HCT116 (cell line): ENCODE data around the gene EML4. TPM values are rescaled to one million over a fixed set of nuclear protein-coding genes. Genes with fewer than 3 reads are reported as not detected.

Experiments
- ATAC-seq: fragments of 200-7000 bp; cut with Tn5 transposase; 2 replicates; pipeline ENCODE4 v1.9.1; 2020; ENCODE audit warnings: mild to moderate bottlenecking, moderate library complexity
- BruUV-seq: library from RNA; stranded (reverse); fragments of 400-500 nt; replicated peaks from 2 replicates; lab custom pipeline; 2021; lab: Mats Ljungman, UMichigan
- CTCF ChIA-PET: fragments of 300-600 bp; sonication (Branson Sonifier 250); formaldehyde crosslinking; loops from one replicate; lab custom pipeline; 2021; ENCODE audit warnings: antibody characterized with exemption; lab: Charles Lee
- POLR2A ChIA-PET: fragments of 300-600, 350-600 bp; sonication (Branson Sonifier 250); formaldehyde crosslinking; loops from one replicate; lab custom pipeline; 2021; ENCODE audit warnings: antibody characterized with exemption; lab: Charles Lee
- RAD21 ChIA-PET, 2 experiments: fragments of 300-600 bp; sonication (Branson Sonifier 250); formaldehyde crosslinking; loops; one replicate each; lab custom pipeline; 2023; ENCODE audit warnings: low total read pairs in 2 of 2; ENCODE audit not compliant: uncharacterized antibody in 2 of 2, unreplicated experiment in 2 of 2, low non-redundant PET in 1 of 2; lab: Charles Lee
- DNase-seq: peaks from one replicate; pipeline ENCODE4 v3.0.0-alpha.2; 2010; ENCODE audit warnings: low read depth, low spot score
- H2AFZ ChIP-seq: fragments of 200-600 bp; shearing (Covaris generic), sonication (generic); 2 replicates; pipeline ENCODE4 v1.6.1; 2017; ENCODE audit warnings: low read depth, mixed run types, mixed read lengths, antibody characterized with exemption, low read length; ENCODE audit not compliant: poor library complexity, severe bottlenecking
- H3K27ac ChIP-seq: 2 replicates; pipeline ENCODE4 v1.5.1; 2012; ENCODE audit warnings: low read depth, low read length
- H3K27me3 ChIP-seq: fragments of 200-600 bp; sonication (generic); 2 replicates; pipeline ENCODE4 v1.6.1; 2016; ENCODE audit warnings: mixed run types, low read length, mixed read lengths; ENCODE audit not compliant: insufficient read depth
- H3K36me3 ChIP-seq, 2 experiments: fragments of 200-500 bp in 1 of 2; fragments of 200-600 bp in 1 of 2; sonication (Bioruptor generic) in 1 of 2; sonication (generic) in 1 of 2; 2 replicates each; pipeline versions ENCODE4 v1.5.1 to v1.6.1; 2014 to 2016; ENCODE audit warnings: low read length in 2 of 2, inconsistent platforms in 1 of 2, mixed read lengths in 1 of 2, mixed run types in 1 of 2; ENCODE audit not compliant: insufficient read depth in 2 of 2, control insufficient read depth in 1 of 2
- H3K4me1 ChIP-seq, 2 experiments: fragments of 200-600 bp in 1 of 2; sonication (generic) in 1 of 2; 2 replicates each; pipeline versions ENCODE4 v1.5.1 to v1.6.1; 2012 to 2017; ENCODE audit warnings: low read length in 2 of 2, inconsistent platforms in 1 of 2, mild to moderate bottlenecking in 1 of 2, mixed read lengths in 1 of 2, mixed run types in 1 of 2, moderate library complexity in 1 of 2; ENCODE audit not compliant: insufficient read depth in 2 of 2, control insufficient read depth in 1 of 2
- H3K4me2 ChIP-seq: fragments of 200-600 bp; sonication (generic); 2 replicates; pipeline ENCODE4 v1.6.1; 2017; ENCODE audit warnings: mixed run types, low read length, mixed read lengths
- H3K4me3 ChIP-seq, 2 experiments: fragments of 200-600 bp in 1 of 2; sonication (generic) in 1 of 2; replicated peaks in 1 of 2; 2 replicates each; pipeline ENCODE4 v1.5.1; 2011 to 2016; ENCODE audit warnings: low read length in 2 of 2, control low read depth in 1 of 2, low read depth in 1 of 2, mild to moderate bottlenecking in 1 of 2, mixed read lengths in 1 of 2, mixed run types in 1 of 2
- H3K79me2 ChIP-seq: fragments of 200-600 bp; sonication (generic); 2 replicates; pipeline ENCODE4 v1.6.1; 2017; ENCODE audit warnings: mild to moderate bottlenecking, mixed run types, low read length, moderate library complexity, mixed read lengths; ENCODE audit not compliant: insufficient read depth
- H3K9ac ChIP-seq: fragments of 200-600 bp; sonication (generic); 2 replicates; pipeline ENCODE4 v1.6.1; 2016; ENCODE audit warnings: low read length, mixed read lengths
- H3K9me2 ChIP-seq: fragments of 200-600 bp; sonication (generic), shearing (Covaris generic); 2 replicates; pipeline ENCODE4 v1.6.1; 2017; ENCODE audit warnings: mixed run types, mild to moderate bottlenecking, moderate library complexity; ENCODE audit not compliant: insufficient read depth
- H3K9me3 ChIP-seq, 2 experiments: fragments of 200-500 bp in 1 of 2; fragments of 200-600 bp in 1 of 2; sonication (Bioruptor generic) in 1 of 2; sonication (generic) in 1 of 2; 2 replicates each; pipeline ENCODE4 v1.6.1; 2014 to 2017; ENCODE audit warnings: low read length in 2 of 2, mixed read lengths in 2 of 2, inconsistent platforms in 1 of 2, low read depth in 1 of 2, mild to moderate bottlenecking in 1 of 2, mixed run types in 1 of 2, moderate library complexity in 1 of 2; ENCODE audit not compliant: control insufficient read depth in 1 of 2, insufficient read depth in 1 of 2
- H4K20me1 ChIP-seq: fragments of 200-600 bp; sonication (generic), shearing (Covaris generic); 2 replicates; pipeline ENCODE4 v1.6.1; 2017; ENCODE audit warnings: mixed run types, mild to moderate bottlenecking, moderate library complexity; ENCODE audit not compliant: insufficient read depth
- CEBPB ChIP-seq: IDR thresholded peaks from 2 replicates; pipeline ENCODE4 v1.6.1; 2012; ENCODE audit warnings: low read depth
- EGR1 ChIP-seq: IDR thresholded peaks from 2 replicates; pipeline ENCODE4 v1.6.1; 2012; ENCODE audit warnings: low read depth
- ELF1 ChIP-seq: IDR thresholded peaks from 2 replicates; pipeline ENCODE4 v1.6.1; 2012; ENCODE audit warnings: low read depth, borderline replicate concordance
- JUND ChIP-seq: IDR thresholded peaks from 2 replicates; pipeline ENCODE4 v1.6.1; 2012
- POLR2A ChIP-seq: IDR thresholded peaks from 2 replicates; pipeline ENCODE4 v1.7.0; 2011; ENCODE audit warnings: borderline replicate concordance; ENCODE audit not compliant: insufficient read depth, insufficient read length; ENCODE audit errors: extremely low read depth
- POLR2AphosphoS5 ChIP-seq: IDR thresholded peaks from 2 replicates; pipeline ENCODE4 v1.6.1; 2011; ENCODE audit warnings: mild to moderate bottlenecking, low read depth, low read length, moderate library complexity
- REST ChIP-seq: IDR thresholded peaks from 2 replicates; pipeline ENCODE4 v1.6.1; 2012; ENCODE audit warnings: low read depth
- SP1 ChIP-seq: IDR thresholded peaks from 2 replicates; pipeline ENCODE4 v1.6.1; 2012; ENCODE audit warnings: low read depth
- TCF7L2 ChIP-seq: IDR thresholded peaks from 2 replicates; pipeline ENCODE4 v1.7.0; 2011; ENCODE audit warnings: borderline replicate concordance, inconsistent platforms; ENCODE audit not compliant: insufficient read depth, insufficient read length; ENCODE audit errors: extremely low read depth
- ZBTB33 ChIP-seq: IDR thresholded peaks from 2 replicates; pipeline ENCODE4 v1.6.1; 2011; ENCODE audit warnings: mild to moderate bottlenecking, low read length, moderate library complexity; ENCODE audit not compliant: insufficient replicate concordance; ENCODE audit errors: extremely low read depth
- intact Hi-C: fragments of 100-400 bp; cut with micrococcal nuclease; formaldehyde crosslinking; loops from 2 replicates; pipeline ENCODE4 v1.10.0; 2022
- total RNA-seq: library from RNA; stranded (reverse); gene quantifications from one replicate; pipeline ENCODE4 v1.2.1, GENCODE V29; 2021; ENCODE audit not compliant: unreplicated experiment

EML4 gene
- total RNA-seq, 1 experiment from 2014 or later = 53.5 TPM

- Histone ChIP-seq H3K4me1 (peaks cover 13 to 21% of the 10 kb centered on the region in 2 experiments; a peak in 3 of 4 replicates), H2AFZ (no peak overlapping the region), H4K20me1 (no peaks in the 10 kb centered on the region), H3K9ac (no peak overlapping the region), H3K36me3 (no peaks in the 10 kb centered on the region), H3K79me2 (peaks cover 27% of the 10 kb centered on the region), H3K4me2 (no peak overlapping the region), H3K9me3 (no peaks in the 10 kb centered on the region), H3K9me2 (no peaks in the 10 kb centered on the region), H3K27ac (no peak overlapping the region), H3K27me3 (no peaks in the 10 kb centered on the region), H3K4me3 (no peak overlapping the region)
- BruUV-seq = no TSS peak
- intact Hi-C loops = no loop called here
- ChIA-PET RAD21 (no interaction called here), POLR2A (no interaction called here), CTCF (interaction anchor here (1.4 kb wide), 1 partner anchor 35 kb away, joined by 3 read pairs; no protein-coding TSS in a partner anchor)
- TF ChIP-seq POLR2A (no peak), REST (no peak), CEBPB (no peak), SP1 (no peak), TCF7L2 (no peak), ZBTB33 (no peak), ELF1 (no peak), POLR2AphosphoS5 (no peak), JUND (no peak), EGR1 (no peak)
- ATAC-seq = no peak
- no peak for DNase-seq
These were observed 194.3 kb downstream of the EML4 start for GRCh38 chr2:42363413-42363812.
